Measurements from ENCODE around the gene RHOA. TPM values are rescaled to one million over a fixed set of nuclear protein-coding genes. Genes with fewer than 3 reads are reported as not detected.

RHOA gene
- total RNA-seq, 1 donor from 2014 or later: 361 TPM

DNA sequence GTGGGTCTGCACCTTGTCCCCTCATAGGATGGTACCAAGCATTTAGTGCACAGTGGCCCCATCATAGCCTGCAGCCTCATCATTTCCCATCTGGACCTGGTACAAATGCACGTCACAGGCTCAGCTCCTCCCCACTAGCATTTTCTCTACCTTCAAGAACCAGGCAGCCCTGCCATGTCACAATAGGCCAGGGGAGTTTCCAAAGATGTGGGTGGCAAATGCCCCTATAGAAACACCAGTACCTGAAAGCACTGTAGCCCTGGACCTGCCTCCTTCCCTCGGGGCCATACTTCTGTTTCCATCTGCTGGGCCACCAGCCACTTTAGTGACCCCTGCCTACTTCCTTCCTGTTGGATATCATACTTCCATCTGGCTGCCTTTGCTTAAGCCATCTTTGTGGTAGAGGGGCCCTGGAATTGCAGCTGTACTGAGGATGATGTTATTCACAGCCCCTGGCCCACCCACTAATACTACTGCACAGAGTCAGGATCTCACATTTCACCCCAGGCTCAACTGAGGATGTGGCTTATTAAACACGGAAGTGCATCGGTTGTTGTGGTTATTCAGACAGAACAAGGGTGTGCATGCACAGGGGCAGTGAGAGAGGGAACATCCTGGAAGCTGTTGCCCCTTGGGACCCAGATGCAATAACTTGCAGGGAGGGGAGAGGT is 4.3 kb upstream of the RHOA start:
- H3K27ac Mint-ChIP-seq (ENCODE audit: unreplicated experiment): no peak overlapping the region
- DNase-seq (ENCODE audit: low read depth, low spot score): no peak
- no peaks in the 10 kb centered on the region for H3K36me3 Mint-ChIP-seq (ENCODE audit: low read depth)
- H3K9me3 Mint-ChIP-seq: no peaks in the 10 kb centered on the region
- TF ChIP-seq, protein P1, sequence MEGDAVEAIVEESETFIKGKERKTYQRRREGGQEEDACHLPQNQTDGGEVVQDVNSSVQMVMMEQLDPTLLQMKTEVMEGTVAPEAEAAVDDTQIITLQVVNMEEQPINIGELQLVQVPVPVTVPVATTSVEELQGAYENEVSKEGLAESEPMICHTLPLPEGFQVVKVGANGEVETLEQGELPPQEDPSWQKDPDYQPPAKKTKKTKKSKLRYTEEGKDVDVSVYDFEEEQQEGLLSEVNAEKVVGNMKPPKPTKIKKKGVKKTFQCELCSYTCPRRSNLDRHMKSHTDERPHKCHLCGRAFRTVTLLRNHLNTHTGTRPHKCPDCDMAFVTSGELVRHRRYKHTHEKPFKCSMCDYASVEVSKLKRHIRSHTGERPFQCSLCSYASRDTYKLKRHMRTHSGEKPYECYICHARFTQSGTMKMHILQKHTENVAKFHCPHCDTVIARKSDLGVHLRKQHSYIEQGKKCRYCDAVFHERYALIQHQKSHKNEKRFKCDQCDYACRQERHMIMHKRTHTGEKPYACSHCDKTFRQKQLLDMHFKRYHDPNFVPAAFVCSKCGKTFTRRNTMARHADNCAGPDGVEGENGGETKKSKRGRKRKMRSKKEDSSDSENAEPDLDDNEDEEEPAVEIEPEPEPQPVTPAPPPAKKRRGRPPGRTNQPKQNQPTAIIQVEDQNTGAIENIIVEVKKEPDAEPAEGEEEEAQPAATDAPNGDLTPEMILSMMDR (conservative IDR thresholded peaks at IDR 0.05): no peak
- peaks cover 6% of the 10 kb centered on the region for H3K4me1 Mint-ChIP-seq
- H3K27me3 Mint-ChIP-seq (ENCODE audit: low read depth): no peaks in the 10 kb centered on the region
- peak overlapping the region; percentile 73 for H3K4me3 Mint-ChIP-seq

DNA sequence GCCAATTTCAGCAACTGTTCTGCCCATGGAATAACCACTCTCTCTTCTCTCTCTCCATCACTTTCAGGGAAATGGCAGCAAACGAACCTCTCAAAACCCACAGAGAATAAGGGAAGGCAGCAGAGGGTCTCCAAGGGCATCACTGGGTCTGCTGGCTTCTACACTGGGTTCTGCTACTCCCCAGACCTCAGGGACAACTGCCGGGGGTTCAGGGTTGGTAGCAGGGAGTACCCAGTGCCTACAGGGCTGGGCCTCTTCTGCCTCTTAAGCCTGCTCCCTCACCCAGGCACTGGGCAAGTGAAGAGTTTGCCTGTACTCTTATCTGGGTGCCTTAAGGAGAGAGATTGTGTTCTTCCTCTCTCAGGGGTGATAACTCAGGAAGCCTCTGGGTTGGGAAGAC is 3.0 kb upstream of the RHOA start:
- Mint-ChIP-seq H3K4me1 (peaks cover 19% of the 10 kb centered on the region), H3K27ac (ENCODE audit: unreplicated experiment) (no peak overlapping the region), H3K27me3 (ENCODE audit: low read depth) (no peaks in the 10 kb centered on the region), H3K9me3 (no peaks in the 10 kb centered on the region), H3K36me3 (ENCODE audit: low read depth) (no peaks in the 10 kb centered on the region), H3K4me3 (peak overlapping the region; percentile 72)
- TF ChIP-seq, protein P1 (conservative IDR thresholded peaks at IDR 0.05): no peak
- no peak for DNase-seq (ENCODE audit: low read depth, low spot score)

DNA sequence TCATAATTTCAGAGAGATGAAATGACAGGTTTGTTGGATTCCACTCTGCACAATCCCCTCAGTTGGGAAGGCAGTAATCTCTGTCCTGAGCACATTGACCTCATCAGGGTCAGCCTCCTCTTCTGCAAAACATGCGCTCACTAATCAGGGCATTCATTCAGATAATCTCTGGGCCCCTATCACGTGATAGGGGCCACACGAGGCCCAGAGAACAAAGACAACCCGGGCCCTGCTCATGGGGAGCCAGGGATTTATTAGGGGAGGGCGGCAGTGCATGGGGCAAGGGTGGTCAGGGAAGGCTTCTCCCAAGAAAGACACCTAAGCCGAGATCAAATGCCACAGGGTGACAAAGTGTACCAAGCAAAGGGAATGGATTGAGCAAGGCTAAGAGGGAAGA is 1.6 kb upstream of the RHOA start:
- Mint-ChIP-seq H3K9me3 (no peaks in the 10 kb centered on the region), H3K36me3 (ENCODE audit: low read depth) (no peaks in the 10 kb centered on the region), H3K27ac (ENCODE audit: unreplicated experiment) (no peak overlapping the region)

DNA sequence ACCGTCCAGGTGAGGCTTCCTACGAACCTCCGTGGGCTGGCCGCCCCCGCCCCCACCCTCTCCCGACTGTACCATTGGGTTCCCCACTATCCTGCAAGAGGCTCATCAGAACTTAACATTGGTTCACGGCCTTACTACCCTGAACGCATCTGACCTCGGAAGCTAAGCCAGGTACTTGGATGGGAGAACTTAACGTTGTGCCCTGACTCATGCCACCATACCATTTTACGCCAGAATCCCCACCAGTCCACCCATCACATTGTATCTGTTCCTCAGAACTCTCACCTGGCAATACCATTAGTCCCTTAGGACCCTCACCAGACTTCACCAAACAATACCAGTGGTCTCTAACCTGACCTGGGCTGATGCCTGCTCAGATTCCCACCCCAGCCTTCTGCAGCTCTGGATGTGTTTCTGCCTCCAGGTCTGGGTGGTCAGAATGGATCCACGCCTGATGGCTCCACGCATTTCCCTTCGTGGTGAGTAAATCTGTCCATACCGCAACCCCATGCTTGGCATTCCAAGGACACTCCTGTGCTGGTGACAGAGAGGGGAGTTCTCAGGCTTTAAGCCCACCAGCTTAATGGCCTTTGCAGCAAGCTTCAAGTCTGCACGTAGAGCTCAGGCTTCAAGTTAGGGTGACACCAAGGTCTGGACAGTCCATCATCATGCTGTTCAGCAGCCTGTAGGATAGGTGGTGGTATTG is 1.0 kb upstream of the RHOA start:
- H3K27ac Mint-ChIP-seq (ENCODE audit: unreplicated experiment): peak overlapping the region; percentile 81
- no peak for DNase-seq (ENCODE audit: low read depth, low spot score)
- TF ChIP-seq, protein P1 (conservative IDR thresholded peaks at IDR 0.05): no peak
- no peaks in the 10 kb centered on the region for H3K36me3 Mint-ChIP-seq (ENCODE audit: low read depth)
- peak overlapping the region; percentile 97 for H3K4me3 Mint-ChIP-seq
- peaks cover 30% of the 10 kb centered on the region for H3K4me1 Mint-ChIP-seq
- no peaks in the 10 kb centered on the region for H3K9me3 Mint-ChIP-seq
- H3K27me3 Mint-ChIP-seq (ENCODE audit: low read depth): no peaks in the 10 kb centered on the region

More for the DNA sequence above, 1.6 kb upstream of the RHOA start:
- H3K4me1 Mint-ChIP-seq: peaks cover 27% of the 10 kb centered on the region
- TF ChIP-seq, protein P1 (conservative IDR thresholded peaks at IDR 0.05): no peak
- no peaks in the 10 kb centered on the region for H3K27me3 Mint-ChIP-seq (ENCODE audit: low read depth)
- no peak for DNase-seq (ENCODE audit: low read depth, low spot score)
- H3K4me3 Mint-ChIP-seq: peak overlapping the region; percentile 97

DNA sequence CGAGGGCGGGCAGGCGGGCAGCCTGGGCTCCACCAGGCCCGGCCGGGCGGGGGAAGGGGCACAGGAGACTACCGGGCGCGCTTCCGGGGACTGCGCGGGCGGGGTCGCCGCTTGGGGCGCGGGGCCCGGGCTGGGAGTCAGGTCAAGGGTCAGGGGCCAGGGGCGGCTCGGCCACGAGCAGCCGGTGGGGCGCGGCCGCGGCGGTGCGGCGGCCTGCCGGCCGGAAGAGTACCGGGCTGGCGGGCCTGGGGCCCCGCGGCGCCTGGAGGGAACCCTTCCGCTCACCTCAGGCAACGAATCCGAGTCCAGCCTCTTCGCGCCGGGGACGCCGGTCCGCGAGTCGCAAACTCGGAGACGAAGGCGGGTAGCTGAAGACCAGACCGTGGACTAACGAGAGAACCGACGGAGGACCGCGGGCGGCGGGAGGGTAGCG is 225 bp downstream of the RHOA start:
- H3K4me3 Mint-ChIP-seq: peak overlapping the region; percentile 98
- H3K36me3 Mint-ChIP-seq (ENCODE audit: low read depth): no peaks in the 10 kb centered on the region
- DNase-seq (ENCODE audit: low read depth, low spot score): no peak
- no peak overlapping the region for H3K27ac Mint-ChIP-seq (ENCODE audit: unreplicated experiment)
- TF ChIP-seq, protein P1 (conservative IDR thresholded peaks at IDR 0.05): no peak
- peaks cover 35% of the 10 kb centered on the region for H3K4me1 Mint-ChIP-seq
- no peaks in the 10 kb centered on the region for H3K9me3 Mint-ChIP-seq
- no peaks in the 10 kb centered on the region for H3K27me3 Mint-ChIP-seq (ENCODE audit: low read depth)
